Kidney capillary endothelial cell (primary cell): ENCODE results near the gene NEK8.
"Not testable (repeated sequence)": the region's sequence is repeated elsewhere in the genome, so short reads cannot be mapped to it uniquely, and the experiment has no call there.

ENCODE experiments used
- DNase-seq: peaks from one replicate; pipeline ENCODE4 v3.0.0-alpha.2; 2018; ENCODE audit warnings: low spot score

NEK8 gene

GRCh38 chr17:28765038-28765437, 36.5 kb downstream of the NEK8 start:
- DNase-seq, result no peak

GRCh38 chr17:28773736-28774135, 45.1 kb downstream of the NEK8 start:
- DNase-seq, result no peak

DNA sequence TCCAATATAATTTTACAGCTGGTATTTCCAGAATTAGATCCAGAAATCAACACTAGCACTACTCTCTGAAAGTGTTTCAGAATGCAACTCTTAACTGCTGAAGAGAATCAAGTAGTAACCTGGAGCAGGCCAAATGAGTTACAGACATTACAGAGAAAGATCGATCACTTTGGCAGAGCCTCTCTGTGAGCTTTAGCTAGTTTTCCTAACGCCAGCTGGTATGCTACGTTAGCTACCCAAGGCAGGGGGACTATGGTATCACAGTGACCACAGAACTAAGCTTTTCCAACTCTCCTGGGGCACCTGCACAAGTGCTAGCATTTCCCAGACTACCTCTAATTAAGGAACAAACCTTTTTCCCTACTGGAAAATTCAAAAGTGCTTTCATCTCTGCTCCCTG, 45.6 kb downstream of the NEK8 start:
- no peak for DNase-seq

GRCh38 chr17:28777178-28777577, 48.6 kb downstream of the NEK8 start:
- no peak for DNase-seq

- DNase-seq, result not testable (repeated sequence)
These were observed 51.0 kb downstream of the NEK8 start for GRCh38 chr17:28779601-28780000.

GRCh38 chr17:28783161-28783560, 54.6 kb downstream of the NEK8 start:
- no peak for DNase-seq

- DNase-seq, result no peak
These were observed 59.5 kb downstream of the NEK8 start for GRCh38 chr17:28788100-28788499.
